ENCODE data around the gene KCNH1.

The KCNH1 gene

DNA sequence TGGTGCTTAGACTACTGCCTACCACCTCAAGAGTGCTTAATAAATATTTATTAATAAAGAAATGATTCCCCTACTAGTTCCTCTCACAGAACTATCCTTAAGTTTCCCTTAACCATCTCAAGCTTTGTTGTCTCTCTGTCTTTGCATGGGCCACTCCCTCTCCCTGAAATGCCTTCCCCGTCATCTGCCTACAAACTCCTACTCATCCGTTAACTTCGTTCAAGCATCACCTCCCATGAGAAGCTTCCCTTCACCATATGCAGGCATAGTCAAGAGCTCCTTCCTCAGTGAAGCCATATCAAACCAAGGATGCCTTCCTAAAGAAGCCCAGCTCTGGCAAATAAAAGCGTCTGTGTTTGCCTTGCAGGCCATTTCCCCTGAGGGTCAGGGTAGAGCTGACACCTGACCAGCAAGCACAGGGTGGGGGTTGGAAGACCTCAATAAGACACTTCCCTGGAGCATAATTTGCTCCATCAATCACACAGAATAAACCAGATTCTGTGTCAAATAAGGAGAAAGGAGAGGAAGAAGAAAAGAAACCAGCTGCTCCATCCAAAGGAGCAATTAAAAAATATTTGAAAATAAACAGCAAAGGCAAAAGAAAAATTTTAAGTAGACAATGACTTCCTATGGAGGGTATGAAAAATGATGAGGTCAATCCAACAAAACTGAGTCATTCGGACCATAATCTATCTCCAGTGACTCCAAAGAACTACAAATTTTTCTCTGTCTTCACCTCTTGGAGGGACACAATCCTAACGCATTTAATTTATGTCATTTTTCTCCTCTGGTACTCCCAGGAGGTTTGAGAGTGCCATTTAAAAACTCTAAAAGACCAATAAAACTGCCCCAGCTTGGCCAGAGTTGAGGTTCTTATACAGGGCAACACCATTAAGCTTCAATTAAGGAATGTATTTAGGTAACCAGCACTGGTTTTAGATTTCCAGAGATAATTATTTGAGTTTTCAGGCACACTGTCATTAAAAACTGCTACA lies 303.6 kb downstream of the KCNH1 start:
- H3K27ac ChIP-seq, result no peak overlapping the region
- TF ChIP-seq, protein P1, sequence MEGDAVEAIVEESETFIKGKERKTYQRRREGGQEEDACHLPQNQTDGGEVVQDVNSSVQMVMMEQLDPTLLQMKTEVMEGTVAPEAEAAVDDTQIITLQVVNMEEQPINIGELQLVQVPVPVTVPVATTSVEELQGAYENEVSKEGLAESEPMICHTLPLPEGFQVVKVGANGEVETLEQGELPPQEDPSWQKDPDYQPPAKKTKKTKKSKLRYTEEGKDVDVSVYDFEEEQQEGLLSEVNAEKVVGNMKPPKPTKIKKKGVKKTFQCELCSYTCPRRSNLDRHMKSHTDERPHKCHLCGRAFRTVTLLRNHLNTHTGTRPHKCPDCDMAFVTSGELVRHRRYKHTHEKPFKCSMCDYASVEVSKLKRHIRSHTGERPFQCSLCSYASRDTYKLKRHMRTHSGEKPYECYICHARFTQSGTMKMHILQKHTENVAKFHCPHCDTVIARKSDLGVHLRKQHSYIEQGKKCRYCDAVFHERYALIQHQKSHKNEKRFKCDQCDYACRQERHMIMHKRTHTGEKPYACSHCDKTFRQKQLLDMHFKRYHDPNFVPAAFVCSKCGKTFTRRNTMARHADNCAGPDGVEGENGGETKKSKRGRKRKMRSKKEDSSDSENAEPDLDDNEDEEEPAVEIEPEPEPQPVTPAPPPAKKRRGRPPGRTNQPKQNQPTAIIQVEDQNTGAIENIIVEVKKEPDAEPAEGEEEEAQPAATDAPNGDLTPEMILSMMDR (conservative IDR thresholded peaks at IDR 0.05), result no peak

DNA sequence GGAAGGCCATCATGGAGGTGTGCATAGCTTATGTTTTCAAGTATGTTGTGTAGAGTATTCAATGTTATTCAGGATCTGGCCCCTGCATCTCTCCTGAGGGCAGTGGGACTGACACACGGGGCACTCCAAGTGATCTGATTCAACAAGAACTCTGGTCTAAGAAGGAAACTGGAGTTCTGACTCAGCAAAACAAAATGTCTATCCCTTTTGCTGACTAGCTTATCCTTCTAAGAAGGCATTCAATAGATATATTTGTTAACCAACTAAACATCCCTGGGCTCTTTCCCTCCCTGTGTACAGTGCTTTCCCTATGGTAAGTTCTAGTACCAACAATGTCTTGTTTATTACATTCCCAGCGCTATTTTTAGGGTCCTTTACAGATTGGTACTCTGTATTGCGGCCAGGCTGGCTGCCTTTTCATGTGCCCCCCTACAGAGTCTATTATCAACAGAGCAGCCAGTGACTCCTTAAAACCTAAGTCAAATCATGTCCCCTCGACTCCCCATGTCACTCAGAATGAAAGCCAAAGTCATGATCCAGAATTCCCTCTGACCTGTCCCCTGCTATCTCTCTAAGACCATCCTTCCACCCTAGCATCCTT lies 304.9 kb downstream of the KCNH1 start:
- no peak overlapping the region for H3K27ac ChIP-seq
- TF ChIP-seq, protein P1 (conservative IDR thresholded peaks at IDR 0.05), result no peak

- no peak overlapping the region for H3K27ac ChIP-seq
- TF ChIP-seq, protein P1 (conservative IDR thresholded peaks at IDR 0.05), result no peak
Observed at GRCh38 chr1:210827481-210827880, 306.5 kb downstream of the KCNH1 start.

GRCh38 chr1:210826686-210827085 lies 307.3 kb downstream of the KCNH1 start:
- TF ChIP-seq, protein P1 (conservative IDR thresholded peaks at IDR 0.05), result no peak
- H3K27ac ChIP-seq, result no peak overlapping the region

DNA sequence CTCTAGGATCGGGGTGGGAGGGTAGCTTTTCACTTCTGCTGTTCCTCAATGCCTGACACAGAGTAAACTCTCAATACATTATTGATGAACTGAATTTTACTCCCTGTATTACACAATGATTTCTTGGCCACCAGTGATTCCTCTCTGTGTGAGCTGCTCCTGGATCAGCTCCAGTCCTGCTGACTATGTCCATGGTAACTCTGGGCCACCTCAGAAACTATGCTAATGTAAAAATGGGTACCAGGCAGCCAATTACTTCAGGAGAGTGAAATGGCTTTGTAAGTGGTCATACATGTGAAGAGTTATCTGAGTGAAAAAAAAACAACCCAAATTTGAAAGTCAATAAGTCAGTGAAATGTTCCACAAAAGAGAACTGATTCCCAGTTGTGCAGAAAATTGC lies 311.0 kb downstream of the KCNH1 start:
- TF ChIP-seq, protein P1 (conservative IDR thresholded peaks at IDR 0.05), result no peak
- no peak overlapping the region for H3K27ac ChIP-seq

- no peak overlapping the region for H3K27ac ChIP-seq
- TF ChIP-seq, protein P1 (conservative IDR thresholded peaks at IDR 0.05), result no peak
Observed at GRCh38 chr1:210822241-210822640, 311.7 kb downstream of the KCNH1 start.

DNA sequence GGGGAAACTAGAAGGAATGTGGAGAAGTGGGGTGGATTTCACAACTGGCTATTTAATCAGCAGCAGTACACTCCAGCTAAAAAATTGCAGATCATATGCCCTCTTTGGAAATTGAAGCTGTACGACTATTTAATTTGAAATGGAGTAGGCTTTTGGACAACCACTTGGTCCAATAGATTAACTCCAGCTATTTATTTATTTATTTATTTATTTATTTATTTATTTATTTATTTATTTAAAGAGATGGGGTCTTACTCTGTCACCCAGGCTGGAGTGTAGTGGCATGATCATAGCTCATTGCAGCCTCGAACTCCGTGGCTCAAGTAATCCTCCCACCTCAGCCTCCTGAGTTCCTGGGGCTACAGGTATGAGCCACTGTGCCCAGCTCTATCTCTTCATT lies 312.3 kb downstream of the KCNH1 start:
- no peak overlapping the region for H3K27ac ChIP-seq
- TF ChIP-seq, protein P1 (conservative IDR thresholded peaks at IDR 0.05), result no peak

Measured in VCaP (cell line).